SK-N-MC (cell line): ENCODE data around the gene PDIA6.
A peak's percentile ranks its signal among the peaks of the same experiment; 100 is the strongest.
"Not testable (repeated sequence)": the region's sequence is repeated elsewhere in the genome, so short reads cannot be mapped to it uniquely, and the experiment has no call there.

Experiments
- DNase-seq: peaks from one replicate; pipeline ENCODE4 v3.0.0-alpha.2; 2011; ENCODE audit warnings: low read depth, low spot score
- H3K27ac ChIP-seq: fragments of 200-600 bp; sonication (generic); 2 replicates; pipeline ENCODE4 v1.5.1; 2016; ENCODE audit warnings: mixed run types
- H3K36me3 ChIP-seq: fragments of 200-600 bp; sonication (generic); 2 replicates; pipeline ENCODE4 v1.6.1; 2017; ENCODE audit warnings: antibody characterized with exemption, low read length, mixed read lengths; ENCODE audit not compliant: insufficient read depth
- H3K4me3 ChIP-seq: fragments of 200-600 bp; sonication (generic); 2 replicates; pipeline ENCODE4 v1.5.1; 2016
- H3K9ac ChIP-seq: fragments of 200-600 bp; sonication (generic); 2 replicates; pipeline ENCODE4 v1.8.0; 2017; ENCODE audit warnings: mixed run types, mixed read lengths; ENCODE audit not compliant: insufficient read length
- H3K9me3 ChIP-seq: fragments of 200-600 bp; sonication (generic); 2 replicates; pipeline ENCODE4 v1.6.1; 2017; ENCODE audit warnings: low read depth, mild to moderate bottlenecking, antibody characterized with exemption, low read length, moderate library complexity, mixed read lengths
- EZH2 ChIP-seq: fragments of 200-600 bp; sonication (generic); IDR thresholded peaks from one replicate; pipeline ENCODE4 v1.6.1; 2017; ENCODE audit warnings: antibody characterized with exemption
- FOXP2 ChIP-seq: optimal IDR thresholded peaks from 2 replicates; pipeline ENCODE3; 2011; ENCODE audit warnings: mild to moderate bottlenecking, moderate library complexity; ENCODE audit not compliant: insufficient read depth; ENCODE audit errors: extremely low read length, control extremely low read depth
- POLR2AphosphoS5 ChIP-seq: IDR thresholded peaks from 2 replicates; pipeline ENCODE4 v1.6.1; 2012; ENCODE audit warnings: mild to moderate bottlenecking, low read depth, low read length, borderline replicate concordance

The PDIA6 gene

GRCh38 chr2:10790228-10790973, 22.2 kb downstream of the PDIA6 start:
- no peak overlapping the region for H3K4me3 ChIP-seq
- H3K36me3 ChIP-seq = peaks cover 93% of the 10 kb centered on the region
- H3K27ac ChIP-seq = no peak overlapping the region
- H3K9ac ChIP-seq = no peak overlapping the region
- H3K9me3 ChIP-seq = no peaks in the 10 kb centered on the region
- DNase-seq = no peak
- TF ChIP-seq FOXP2 (no peak), POLR2AphosphoS5 (no peak), EZH2 (no peak)

- TF ChIP-seq POLR2AphosphoS5 (no peak), FOXP2 (no peak), EZH2 (no peak)
- no peak overlapping the region for H3K4me3 ChIP-seq
- H3K27ac ChIP-seq = no peak overlapping the region
- no peak for DNase-seq
- H3K9me3 ChIP-seq = no peaks in the 10 kb centered on the region
- H3K9ac ChIP-seq = no peak overlapping the region
- H3K36me3 ChIP-seq = peaks cover 98% of the 10 kb centered on the region
Measured at GRCh38 chr2:10788855-10789254, 23.7 kb downstream of the PDIA6 start.

DNA sequence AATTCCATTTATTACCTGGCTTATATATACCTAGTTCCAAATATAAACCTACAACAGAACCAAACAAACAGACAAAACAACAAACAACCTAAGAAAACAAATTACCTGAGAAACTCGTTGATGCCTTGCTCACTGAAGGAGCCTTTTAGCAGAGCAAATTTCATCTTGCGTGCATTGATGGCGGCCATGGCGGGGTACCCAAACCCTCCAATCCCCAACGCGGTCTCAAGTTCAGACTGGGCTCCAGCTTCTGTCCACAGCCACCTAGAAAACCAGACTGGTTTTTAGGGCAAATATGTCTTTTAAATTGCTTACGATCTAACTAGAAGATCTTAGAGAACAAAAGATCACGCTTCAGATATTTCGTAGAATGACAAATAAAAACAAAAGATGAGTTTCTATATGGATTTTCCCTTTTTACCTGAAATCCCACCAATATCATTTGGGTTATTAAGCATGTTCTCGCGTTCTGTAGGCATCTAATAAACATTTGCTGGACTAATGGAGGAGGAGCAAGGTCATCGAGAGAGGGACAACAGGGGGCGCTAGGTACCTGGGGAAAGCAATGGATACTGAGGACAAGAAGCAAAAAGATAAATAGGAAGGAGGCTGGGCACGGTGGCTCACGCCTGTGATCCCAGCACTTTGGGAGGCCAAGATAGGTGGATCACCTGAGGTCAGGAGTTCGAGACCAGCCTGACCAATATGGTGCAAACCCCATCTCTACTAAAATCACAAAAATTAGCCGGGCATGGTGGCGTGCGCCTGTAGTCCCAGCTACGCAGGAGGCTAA, 25.2 kb downstream of the PDIA6 start:
- no peaks in the 10 kb centered on the region for H3K9me3 ChIP-seq
- H3K9ac ChIP-seq = no peak overlapping the region
- DNase-seq = no peak
- H3K27ac ChIP-seq = no peak overlapping the region
- H3K36me3 ChIP-seq = peaks cover 97% of the 10 kb centered on the region
- no peak overlapping the region for H3K4me3 ChIP-seq
- TF ChIP-seq EZH2 = no peak
- no peak for TF ChIP-seq POLR2AphosphoS5

GRCh38 chr2:10786240-10786982, 26.2 kb downstream of the PDIA6 start:
- H3K9me3 ChIP-seq = no peaks in the 10 kb centered on the region
- H3K9ac ChIP-seq = no peak overlapping the region
- H3K27ac ChIP-seq = no peak overlapping the region
- no peak overlapping the region for H3K4me3 ChIP-seq
- DNase-seq = no peak
- peaks cover 97% of the 10 kb centered on the region for H3K36me3 ChIP-seq
- TF ChIP-seq FOXP2 = no peak
- TF ChIP-seq POLR2AphosphoS5 = no peak
- no peak for TF ChIP-seq EZH2

- Histone ChIP-seq H3K27ac (no peak overlapping the region), H3K36me3 (peaks cover 93% of the 10 kb centered on the region), H3K9ac (no peak overlapping the region), H3K4me3 (no peak overlapping the region), H3K9me3 (no peaks in the 10 kb centered on the region)
- no peak for DNase-seq
- TF ChIP-seq POLR2AphosphoS5 (no peak), FOXP2 (no peak), EZH2 (no peak)
Measured at GRCh38 chr2:10785260-10785659, 27.3 kb downstream of the PDIA6 start.

DNA sequence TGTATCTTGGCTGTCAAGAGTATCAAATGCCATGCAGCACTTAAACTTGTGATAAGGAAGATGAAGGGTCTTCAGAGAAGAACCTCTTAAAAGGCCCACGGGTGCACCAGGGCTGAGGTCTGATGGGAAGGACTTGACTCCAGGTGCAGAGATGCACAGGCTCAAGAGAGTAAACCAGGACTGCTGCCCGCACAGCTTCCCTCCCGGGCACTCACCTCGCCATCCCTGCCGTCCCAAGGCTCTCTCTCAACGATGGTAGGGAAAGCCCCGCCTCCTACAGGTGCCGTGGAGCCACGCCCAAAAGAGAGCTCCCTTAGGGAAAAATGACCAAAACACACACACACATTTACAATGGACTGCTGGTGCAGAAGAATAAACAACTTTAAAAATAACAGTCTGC, 27.9 kb downstream of the PDIA6 start:
- H3K4me3 ChIP-seq = no peak overlapping the region
- no peak overlapping the region for H3K27ac ChIP-seq
- TF ChIP-seq FOXP2 = no peak
- no peak for TF ChIP-seq POLR2AphosphoS5
- TF ChIP-seq EZH2 = no peak
- no peaks in the 10 kb centered on the region for H3K9me3 ChIP-seq
- H3K9ac ChIP-seq = no peak overlapping the region
- no peak for DNase-seq
- H3K36me3 ChIP-seq = peaks cover 90% of the 10 kb centered on the region

- peaks cover 81% of the 10 kb centered on the region for H3K36me3 ChIP-seq
- H3K27ac ChIP-seq = no peak overlapping the region
- no peak overlapping the region for H3K4me3 ChIP-seq
- TF ChIP-seq EZH2 (no peak), FOXP2 (no peak), POLR2AphosphoS5 (no peak)
- no peak overlapping the region for H3K9ac ChIP-seq
- no peak for DNase-seq
- no peaks in the 10 kb centered on the region for H3K9me3 ChIP-seq
Measured at GRCh38 chr2:10783421-10783820, 29.2 kb downstream of the PDIA6 start.

- no peak overlapping the region for H3K4me3 ChIP-seq
- H3K9ac ChIP-seq = no peak overlapping the region
- H3K27ac ChIP-seq = 0 out of 2 replicates have a peak overlapping the region, but pooled peaks have one; percentile 19
- peaks cover 67% of the 10 kb centered on the region for H3K36me3 ChIP-seq
- no peak for DNase-seq
- no peaks in the 10 kb centered on the region for H3K9me3 ChIP-seq
- TF ChIP-seq FOXP2 = no peak
- TF ChIP-seq EZH2 = no peak
- no peak for TF ChIP-seq POLR2AphosphoS5
Measured at GRCh38 chr2:10781746-10782145, 30.8 kb downstream of the PDIA6 start.

GRCh38 chr2:10780821-10781220, 31.8 kb downstream of the PDIA6 start:
- peaks cover 60% of the 10 kb centered on the region for H3K36me3 ChIP-seq
- not testable (repeated sequence) for H3K9ac ChIP-seq, H3K27ac ChIP-seq, DNase-seq, H3K4me3 ChIP-seq, H3K9me3 ChIP-seq
